HG02610 (cell line): ENCODE data around the gene PTCHD4.

Experiments used
- ATAC-seq: cut with Tn5 transposase; IDR thresholded peaks from one replicate; pipeline ENCODE4 v1.9.1; 2021; ENCODE audit warnings: mild to moderate bottlenecking, moderate library complexity; ENCODE audit not compliant: unreplicated experiment

The PTCHD4 gene

DNA sequence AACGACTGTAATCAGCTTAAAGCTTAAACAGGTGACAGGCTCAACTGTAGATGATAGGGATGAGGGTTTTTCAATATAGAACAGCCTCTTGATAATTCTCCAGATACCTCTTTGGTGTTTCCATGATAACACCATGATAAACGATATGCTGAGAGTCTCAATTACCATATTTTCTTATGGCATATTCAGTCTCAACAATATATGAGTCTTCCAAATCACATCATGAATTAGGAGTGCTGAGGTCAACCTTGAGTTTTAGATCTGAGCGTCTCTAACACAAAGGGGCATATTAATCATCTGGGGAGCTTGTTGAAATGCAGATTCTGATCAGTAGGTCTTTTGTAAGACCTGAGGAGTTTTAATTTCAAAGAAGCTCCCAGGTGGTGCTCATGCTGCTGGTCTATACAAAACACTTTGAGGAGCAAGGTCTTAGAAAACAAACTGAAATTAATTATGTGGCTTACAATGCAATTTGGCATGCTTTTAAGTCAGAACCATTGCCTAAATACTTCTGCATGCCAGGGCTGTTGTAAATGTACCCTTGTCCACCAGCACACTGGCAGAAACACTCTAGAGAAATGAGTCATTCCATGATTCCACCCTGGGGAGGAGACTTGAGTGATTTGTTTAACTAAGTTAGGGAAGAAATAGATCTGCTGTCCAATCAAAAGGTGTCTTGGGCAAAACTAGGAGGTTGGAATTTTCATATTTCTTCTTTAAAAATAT, 49.6 kb downstream of the PTCHD4 start:
- no peak for ATAC-seq
